GM12865 (cell line): ENCODE data around the gene SLC4A4.

Source experiments
- DNase-seq: peaks from one replicate; pipeline ENCODE4 v3.0.0; 2010; ENCODE audit warnings: low read depth
- H3K4me3 ChIP-seq: 2 replicates; pipeline ENCODE4 v1.5.1; 2011; ENCODE audit warnings: mild to moderate bottlenecking, low read depth, low read length, control low read depth
- TF ChIP-seq, protein P1 (sequence below): IDR thresholded peaks from 2 replicates; pipeline ENCODE4 v1.5.1; 2011; ENCODE audit warnings: low read length, control low read depth, low read depth, inconsistent platforms; ENCODE audit not compliant: insufficient read depth; ENCODE audit errors: missing control alignments

The SLC4A4 gene

DNA sequence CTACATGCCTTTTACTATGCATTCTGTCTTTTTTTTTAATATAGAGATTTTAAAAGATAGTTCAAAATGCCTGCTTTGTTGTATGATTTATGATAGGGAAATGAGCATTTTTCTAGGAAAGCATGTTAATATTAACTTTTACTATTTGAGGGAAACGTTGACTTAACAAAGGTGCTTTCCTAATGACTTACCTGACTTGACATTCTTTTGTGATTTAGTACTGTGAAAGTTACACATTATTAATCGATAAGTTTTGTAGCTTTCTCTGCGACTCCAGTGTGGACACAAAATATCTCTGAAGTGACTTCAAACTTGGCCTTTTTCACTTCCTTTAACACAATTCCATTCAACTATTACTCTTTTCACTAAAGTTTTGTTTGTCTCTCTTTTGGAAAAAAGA lies 260.8 kb downstream of the SLC4A4 start:
- no peak for DNase-seq
- no peak overlapping the region for H3K4me3 ChIP-seq
- TF ChIP-seq, protein P1, sequence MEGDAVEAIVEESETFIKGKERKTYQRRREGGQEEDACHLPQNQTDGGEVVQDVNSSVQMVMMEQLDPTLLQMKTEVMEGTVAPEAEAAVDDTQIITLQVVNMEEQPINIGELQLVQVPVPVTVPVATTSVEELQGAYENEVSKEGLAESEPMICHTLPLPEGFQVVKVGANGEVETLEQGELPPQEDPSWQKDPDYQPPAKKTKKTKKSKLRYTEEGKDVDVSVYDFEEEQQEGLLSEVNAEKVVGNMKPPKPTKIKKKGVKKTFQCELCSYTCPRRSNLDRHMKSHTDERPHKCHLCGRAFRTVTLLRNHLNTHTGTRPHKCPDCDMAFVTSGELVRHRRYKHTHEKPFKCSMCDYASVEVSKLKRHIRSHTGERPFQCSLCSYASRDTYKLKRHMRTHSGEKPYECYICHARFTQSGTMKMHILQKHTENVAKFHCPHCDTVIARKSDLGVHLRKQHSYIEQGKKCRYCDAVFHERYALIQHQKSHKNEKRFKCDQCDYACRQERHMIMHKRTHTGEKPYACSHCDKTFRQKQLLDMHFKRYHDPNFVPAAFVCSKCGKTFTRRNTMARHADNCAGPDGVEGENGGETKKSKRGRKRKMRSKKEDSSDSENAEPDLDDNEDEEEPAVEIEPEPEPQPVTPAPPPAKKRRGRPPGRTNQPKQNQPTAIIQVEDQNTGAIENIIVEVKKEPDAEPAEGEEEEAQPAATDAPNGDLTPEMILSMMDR: no peak

DNA sequence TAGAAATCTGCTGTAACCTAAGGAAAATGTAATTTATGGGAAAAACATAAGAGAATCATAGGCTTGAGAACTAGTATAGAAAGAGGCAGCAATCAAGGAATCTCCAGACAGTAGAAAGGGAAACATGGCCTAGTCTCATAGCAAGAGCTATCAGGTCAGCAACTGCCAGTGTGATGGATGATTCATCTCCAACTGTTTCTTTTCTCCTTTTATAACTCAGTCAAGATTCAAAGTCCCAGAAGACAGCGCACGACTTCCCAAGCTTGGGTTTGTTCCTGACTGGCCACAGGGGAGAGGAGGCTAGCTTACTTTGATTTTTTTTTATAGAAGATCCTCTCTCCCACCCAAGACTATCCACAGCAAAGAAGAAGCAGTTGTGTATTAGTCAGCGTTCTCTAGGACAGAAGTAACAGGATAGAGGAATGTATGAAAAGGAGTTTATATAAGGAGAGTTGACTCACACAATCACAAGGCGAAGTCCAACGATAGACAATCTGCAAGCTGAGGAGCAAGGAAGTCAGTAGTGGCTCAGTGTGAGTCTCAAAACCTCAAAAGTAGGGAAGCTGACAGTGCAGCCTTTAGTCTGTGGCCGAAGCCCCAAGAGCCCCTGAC lies 263.6 kb downstream of the SLC4A4 start:
- no peak overlapping the region for H3K4me3 ChIP-seq
- no peak for DNase-seq
- TF ChIP-seq, protein P1: no peak

DNA sequence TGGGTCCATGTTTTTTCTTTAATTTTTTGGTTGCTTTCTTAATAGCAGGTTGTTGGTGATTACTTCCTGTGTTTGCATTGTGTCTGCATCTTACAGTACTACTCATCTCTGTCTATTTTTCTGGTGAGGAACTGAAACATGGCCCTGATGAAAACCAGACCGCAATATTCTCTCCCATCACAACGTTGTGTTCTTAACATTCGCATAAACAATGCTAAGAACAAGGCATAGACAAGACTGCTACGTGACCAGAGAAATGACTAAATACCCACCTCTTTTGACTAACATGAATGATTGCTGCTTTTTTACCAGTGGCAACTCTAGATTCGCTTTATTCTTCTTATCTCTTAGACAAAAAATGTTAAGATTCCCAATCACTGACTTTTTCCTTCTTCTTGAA lies 266.0 kb downstream of the SLC4A4 start:
- peak; percentile 61 for DNase-seq
- TF ChIP-seq, protein P1: no peak
- no peak overlapping the region for H3K4me3 ChIP-seq

DNA sequence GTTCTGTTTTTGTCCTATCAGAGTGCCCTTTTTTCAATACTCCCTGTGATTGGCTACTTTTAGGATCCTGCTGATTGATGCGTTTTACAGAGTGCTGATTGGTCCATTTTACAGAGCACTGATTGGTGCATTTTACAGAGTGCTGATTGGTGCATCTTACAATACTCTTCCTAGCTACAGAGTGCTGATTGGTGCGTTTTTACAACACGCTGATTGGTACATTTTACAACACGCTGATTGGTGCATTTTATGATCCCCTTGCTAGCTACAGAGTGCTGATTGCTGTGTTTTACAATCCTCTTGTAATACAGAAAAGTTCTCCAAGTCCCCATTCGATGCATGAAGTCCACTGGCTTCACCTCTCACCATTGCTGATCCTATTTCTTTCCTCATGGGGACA lies 268.3 kb downstream of the SLC4A4 start:
- TF ChIP-seq, protein P1: no peak
- DNase-seq: no peak

DNA sequence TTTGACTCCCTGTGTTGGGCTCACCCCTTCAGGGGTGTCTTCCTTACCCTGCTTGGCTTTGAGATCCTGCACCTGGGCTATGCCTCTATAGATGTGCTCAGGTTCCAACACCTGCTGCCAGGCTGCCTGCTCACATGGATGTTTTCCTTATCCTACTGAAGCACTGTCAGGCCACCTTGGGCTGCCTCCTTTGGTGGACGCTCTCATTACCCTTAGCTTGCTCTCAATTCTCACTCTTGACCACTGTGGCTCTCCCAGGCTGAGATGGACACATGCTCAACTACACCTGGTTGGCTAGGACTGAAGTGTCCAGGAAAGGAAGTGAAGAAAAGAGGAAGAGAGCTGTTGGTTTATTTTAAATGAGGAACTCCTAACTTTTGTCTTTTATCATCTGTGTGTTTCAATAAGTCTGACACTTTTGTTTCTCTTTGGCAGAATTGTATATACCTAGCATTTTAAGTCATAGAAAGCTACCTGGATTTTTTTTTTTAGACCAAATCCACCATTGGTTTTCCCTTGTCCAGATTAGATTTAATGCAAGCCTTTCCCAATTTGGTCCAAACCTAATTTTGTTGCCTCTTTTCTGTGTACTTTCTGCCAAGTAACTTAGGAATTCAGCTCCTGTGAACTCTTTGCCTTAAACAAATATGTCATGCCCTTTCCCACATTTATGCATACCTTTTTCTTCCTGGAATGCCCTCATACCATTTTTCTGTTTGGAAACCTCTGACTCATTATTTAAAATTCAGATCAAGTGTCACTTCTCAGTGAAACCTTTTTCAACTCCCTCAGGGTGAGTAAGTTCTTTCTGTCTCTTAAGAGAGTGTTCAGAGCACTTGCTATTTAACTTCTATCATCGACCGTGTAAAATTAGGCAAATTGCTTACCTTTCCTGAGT lies 269.2 kb downstream of the SLC4A4 start:
- TF ChIP-seq, protein P1: no peak
- no peak for DNase-seq
- no peak overlapping the region for H3K4me3 ChIP-seq

More for the DNA sequence above, 268.3 kb downstream of the SLC4A4 start:
- no peak overlapping the region for H3K4me3 ChIP-seq

DNA sequence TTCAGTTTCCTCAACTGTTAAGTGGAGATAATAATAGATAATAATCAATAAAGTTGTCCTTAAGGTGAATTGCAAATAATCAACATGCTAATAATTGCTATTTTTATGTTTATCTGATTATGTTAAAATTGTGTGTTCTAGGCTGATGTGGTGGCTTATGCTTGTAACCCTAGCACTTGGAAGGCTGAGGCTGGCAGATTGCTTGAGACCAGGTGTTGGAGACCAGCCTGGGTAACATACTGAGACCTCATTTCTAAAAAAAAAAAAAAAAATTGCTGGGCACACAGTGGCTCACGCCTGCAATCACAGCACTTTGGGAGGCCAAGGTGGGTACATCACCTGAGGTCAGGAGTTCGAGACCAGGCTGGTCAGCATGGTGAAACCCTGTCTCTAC lies 269.9 kb downstream of the SLC4A4 start:
- no peak overlapping the region for H3K4me3 ChIP-seq
- DNase-seq: no peak
- TF ChIP-seq, protein P1: no peak

DNA sequence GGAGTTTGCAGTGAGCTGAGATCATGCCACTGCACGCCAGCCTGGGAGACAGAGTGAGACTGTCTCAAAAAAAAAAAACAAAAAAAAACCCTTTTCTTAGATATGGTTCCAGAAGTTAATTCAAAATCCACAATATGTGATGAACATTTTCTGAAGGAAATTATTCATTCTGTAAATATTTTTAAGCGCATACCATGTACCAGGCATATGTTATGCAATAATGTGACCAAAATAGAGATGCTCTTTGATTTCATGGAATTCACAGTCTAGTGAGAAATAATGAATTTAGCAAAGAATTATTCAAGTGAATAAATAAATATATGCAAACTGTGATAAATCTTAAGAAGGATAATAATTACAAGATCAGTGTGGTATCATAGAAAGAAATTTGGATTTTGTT lies 270.3 kb downstream of the SLC4A4 start:
- DNase-seq: no peak
- TF ChIP-seq, protein P1: no peak
- H3K4me3 ChIP-seq: no peak overlapping the region
